ENCODE measurements around the gene CRYGA.

Gene CRYGA, protein sequence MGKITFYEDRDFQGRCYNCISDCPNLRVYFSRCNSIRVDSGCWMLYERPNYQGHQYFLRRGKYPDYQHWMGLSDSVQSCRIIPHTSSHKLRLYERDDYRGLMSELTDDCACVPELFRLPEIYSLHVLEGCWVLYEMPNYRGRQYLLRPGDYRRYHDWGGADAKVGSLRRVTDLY

DNA sequence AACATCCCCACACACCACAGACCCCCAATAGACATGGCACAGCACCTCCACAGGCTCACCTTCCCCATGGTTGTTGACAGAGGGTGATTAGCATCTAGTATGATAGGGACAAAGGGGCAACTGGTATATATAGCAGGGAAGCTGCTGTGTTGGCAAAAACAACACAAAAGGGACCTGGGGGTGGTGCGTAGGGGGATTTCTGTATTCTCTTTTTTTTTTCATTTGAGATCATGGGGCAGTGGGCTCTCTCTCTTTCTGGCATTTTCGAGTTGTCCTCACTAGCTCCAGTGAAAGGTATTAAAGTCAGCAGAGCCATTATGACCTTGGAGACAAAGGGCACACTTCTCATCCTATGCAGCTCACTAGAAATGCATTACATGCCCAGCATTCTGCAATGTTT lies at the start of gene CRYGA:
TSS of gene CRYGA (minus strand) at position 101 of the 400 bp plus-strand sequence. CDS start at position 68, 33 bp downstream.
- DNase-seq, result no peak

DNA sequence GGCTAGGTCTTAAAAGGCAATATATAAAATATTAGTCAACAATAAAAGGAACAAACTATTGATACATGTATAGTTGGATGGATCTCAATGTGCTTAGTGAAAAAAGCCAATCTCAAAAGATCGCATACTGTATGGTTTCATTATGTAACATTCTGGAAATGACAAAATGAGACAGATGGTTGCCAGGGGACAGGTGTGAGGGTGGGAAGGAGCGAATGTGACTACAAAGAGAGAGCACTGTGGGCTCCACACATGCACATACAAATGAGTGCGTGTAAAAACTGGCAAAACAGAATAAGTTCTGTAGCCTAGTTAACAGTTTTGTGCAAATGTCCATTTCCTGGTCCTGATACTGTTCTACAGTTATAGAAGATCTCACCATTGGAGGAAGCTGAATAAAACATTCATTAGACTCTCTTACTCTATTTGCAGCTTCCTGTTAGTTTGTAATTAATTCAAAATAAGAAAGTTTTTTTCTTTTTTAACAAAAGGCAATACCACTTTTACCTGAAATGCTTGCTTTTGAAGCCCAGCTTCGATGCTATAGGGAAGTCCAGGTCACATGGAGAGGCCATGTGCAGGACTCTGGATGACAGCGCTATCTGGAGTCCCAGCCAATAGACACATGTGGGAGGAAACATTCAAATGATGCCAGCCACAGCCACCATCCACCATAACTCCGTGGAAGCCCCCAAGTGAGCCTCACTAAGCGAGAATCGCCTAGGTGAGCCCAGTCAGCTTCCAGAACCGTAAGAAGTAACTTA lies 47.5 kb upstream of the CRYGA start:
- DNase-seq, result peak; percentile 57

DNA sequence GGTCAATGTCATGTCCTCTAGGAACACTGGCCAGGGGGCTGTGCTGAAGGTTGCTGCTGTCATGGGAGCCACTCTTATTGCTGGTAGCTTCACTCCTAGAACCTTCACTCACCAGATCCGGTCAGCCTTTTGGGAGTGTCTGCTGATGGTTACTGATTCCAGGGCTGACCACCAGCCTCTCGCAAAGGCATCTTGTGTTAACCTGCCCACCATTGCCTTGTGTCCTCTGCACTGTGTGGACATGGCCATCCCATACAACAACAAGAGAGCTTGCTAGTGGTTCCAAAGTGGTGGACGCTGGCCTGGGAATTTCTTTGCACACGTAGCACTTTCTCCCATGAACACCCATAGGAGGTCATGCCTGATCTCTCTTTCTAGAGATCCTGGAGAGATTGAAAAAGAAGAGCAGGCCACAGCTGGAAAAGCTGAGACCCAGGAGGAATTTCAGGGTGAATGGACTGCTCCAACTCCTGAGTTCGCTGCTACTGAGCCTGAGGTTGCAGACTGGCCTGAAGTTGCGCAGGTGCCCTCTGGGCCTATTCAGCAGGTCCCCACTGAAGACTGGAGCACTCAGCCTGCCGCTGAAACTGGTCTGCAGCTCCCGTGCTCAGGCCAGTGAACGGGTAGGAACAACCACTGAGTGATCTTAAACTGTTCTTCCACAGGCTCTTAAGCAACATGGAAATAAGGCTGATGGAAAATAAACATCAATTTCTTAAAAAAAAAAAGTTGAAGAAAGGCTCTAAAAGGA lies 45.1 kb upstream of the CRYGA start:
- DNase-seq, result no peak

DNA sequence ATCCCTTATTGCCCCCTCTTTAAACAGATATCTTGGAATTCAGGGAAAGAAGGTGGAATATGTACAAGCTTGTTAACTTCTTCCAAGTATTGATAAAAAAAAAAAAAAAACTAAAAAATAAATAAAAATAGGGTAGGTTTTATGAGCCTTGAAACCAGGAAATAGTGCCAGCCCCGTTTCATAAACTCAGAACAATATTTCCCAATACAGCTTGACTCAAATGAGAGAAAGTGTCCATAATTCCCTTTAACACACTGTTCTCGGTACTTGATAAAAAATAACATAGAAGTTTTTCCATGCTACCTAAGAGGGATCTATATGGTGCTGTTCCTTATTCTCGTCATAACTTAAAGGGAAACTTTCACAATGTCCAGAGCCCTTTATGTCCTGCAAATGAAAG lies 44.4 kb upstream of the CRYGA start:
- DNase-seq, result no peak

DNA sequence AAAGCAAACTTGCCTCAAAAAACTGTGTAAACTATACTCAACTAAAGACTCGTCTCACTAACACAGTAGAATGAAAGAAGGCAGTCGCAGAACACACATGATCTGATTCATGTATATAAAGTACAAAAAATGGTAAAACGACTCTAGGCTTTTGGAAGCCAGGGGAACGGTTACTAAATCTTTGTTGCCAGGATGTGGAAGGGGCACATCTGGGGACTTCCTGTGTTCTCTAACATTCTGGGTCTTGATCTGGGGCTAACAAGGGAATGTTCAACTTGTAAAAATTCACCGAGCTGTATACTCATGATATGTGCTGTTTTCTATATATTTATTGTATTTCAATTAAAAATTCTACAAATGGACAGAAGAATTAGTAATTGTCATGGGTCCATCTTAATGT lies 40.8 kb upstream of the CRYGA start:
- DNase-seq, result no peak

DNA sequence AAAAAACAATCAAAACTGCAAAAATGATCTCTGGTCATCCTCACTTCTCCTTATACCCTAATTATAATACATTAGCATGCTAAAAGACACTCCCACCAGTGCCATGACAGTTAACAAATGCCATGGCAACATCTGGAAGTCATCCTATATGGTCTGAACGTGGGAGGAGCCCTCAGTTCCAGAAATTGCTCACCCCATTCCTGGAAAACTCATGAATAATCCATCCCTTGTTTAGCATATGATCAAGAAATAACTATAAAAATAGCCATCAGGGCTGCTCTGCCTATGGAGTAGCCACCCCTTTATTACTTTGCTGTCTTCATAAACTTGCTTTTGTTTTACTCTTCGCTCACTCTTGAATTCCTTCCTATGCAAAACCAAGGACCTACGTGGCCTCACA lies 32.1 kb upstream of the CRYGA start:
- DNase-seq, result no peak

DNA sequence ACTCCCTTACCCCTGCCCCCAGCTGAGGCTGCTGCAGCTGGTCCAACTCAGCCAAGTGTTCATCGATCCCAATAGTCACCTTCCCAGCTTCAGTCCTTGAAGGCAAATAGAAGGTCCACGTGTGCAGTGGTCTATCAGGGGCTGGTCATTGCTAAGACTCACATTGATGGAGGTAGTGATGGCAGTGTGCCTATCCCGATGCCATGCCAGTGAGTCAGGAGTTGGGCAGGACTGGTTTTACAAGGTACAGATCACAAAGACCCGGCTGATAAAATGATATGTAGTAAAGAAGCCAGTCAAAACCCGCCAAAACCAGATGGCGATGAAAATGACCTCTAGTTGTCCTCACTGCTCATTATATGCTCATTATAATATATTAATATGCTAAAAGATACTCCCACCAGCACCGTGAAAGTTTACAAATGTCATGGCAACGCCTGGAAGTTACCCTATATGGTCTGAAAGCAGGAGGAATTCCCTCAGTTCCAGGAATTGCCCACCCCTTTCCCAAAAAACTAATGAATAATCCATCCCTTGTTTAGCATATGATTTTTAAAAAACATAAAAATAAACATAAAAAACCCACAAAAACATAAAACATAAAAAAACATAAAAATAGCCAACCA lies 29.3 kb upstream of the CRYGA start:
- no peak for DNase-seq

DNA sequence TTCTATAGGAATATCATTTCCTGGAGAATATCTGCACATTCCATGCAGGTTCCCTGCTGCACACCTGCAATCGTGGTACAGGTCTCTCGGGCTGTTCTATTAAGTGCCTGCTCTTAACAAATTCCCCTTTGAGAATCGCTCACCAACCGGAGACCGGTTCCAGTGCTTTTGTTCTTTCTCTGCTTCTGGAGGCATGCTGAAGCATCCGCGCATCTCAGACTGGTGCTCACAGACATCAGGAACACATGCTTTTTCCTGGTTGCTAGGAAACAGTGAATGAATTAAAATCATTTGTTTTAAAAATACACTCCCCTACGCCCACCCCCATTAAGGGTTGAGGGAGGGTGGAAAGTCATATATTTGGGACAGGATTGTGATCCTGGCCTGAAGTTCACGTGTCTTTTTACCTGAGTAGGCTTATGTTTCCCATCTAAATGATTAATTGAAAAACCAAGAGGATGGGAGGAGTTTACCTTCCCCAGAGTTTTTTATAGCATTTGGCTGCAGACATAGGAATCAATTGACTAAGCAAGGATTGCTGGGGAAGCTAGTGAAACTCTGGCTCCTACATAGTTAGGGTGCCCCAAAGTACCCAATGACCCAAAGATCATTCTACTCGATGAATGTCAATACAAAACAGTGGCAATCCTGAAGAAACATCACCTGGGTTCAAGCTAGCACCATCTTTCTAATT lies 26.6 kb upstream of the CRYGA start, which contains the start of gene C2orf80:
TSS of gene C2orf80 (minus strand) at position 221 of the 694 bp plus-strand sequence. CDS start 3,044 bp downstream, outside the sequence.
- no peak for DNase-seq

DNA sequence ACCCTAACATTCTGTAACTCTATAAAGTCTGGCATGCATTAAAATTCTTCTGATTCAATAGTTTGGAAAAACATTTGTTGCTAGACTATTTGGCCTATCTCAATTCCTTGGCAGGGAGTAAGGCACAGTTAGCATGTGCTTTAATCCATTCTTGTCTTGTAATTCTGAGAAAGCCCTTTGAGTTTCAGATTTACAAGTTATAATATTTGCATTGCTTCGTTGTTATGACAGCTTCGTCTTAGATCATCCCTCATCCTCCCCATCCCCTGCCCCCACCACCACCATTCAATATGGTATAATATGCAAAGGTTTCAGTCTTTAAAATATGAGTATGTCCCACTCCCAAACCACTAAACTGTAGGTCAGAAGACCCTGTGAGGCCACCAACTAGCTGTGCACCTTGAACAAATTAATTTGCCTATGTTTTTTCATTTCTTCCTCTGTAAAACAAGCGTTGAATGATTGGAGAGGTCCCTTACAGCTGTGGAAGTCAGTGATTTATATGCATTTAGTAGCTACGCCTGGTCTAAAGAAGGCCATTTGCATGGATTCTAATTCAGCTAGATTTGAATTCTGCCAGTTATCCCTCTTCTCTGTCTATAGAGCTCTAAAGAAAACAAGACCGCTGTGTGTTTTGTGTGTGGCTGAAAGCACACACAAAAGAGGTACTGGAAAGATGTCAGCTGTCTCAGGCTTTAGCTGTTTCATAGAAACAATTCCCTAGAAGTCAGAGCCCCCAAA lies 25.9 kb upstream of the CRYGA start:
- no peak for DNase-seq

DNA sequence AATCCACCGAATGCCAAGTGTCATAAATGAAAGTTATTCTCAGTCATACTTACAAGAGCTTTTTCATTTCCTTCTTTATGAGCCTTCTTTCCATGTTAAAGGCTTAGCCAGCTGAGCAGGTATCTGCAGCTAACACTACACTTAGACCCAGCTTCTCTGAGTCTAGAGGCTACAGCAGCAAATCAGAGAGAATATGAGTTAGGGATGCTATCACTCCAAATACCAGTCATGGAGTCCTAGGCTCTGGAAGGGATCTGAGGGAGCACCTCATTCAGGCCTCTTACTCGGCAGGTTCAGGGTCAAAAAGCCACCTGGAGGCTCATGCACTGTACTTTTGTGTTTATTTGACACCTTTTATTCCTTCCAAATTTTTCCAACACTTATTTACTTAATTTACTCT lies 23.5 kb upstream of the CRYGA start:
- DNase-seq, result no peak

DNA sequence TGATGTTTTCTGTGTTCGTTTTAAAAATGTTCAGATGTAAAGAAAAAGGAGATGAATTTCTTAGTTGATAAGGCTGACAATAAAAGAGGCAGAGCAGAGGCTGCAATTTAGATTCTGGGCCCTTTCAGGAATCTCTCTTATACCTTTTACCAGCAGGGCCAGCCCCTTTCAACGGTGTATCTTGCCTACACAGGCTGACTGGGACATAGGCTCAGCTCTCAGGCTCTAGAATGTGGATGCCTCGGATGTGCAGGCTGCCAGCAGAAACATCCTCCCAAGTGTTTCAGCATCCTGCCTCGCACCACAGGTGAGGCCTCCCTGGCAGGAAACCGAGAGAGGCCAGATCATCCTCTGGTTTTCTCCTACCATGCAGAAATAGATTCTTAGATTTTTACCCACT lies 23.1 kb upstream of the CRYGA start:
- no peak for DNase-seq

DNA sequence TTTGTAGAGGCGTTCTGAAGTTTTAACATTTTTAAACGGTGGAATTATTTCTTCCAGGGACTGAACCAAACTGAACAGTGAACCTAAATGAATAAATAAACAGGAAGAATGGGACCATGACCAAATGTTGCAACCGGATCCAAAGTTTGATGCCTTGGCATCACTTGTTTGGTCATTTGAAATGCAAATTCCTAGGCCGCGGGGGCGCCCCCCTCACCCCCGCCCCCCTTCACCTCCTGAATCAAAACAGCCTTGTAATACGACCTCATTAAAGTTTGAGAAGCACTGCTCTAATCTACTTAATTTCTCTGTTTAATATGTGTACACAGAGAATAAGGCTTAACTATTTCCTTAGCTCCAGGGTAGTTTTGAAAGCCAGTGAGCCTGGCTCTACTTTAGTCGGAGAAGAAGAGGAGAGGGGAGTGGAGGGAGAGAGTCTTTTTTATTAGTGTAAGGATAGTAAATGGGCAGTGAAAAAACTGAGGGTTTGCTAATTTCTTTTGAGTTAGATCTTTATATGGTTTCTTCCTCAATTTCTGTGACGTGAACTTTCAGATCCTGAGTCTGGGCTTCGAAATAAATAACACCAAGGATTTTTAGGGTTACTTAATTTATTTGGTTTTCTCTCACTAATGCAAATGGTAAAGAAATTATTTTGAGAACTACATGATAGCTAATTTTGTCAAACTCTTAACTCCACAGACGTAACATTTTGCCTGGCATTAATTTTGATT lies 20.8 kb upstream of the CRYGA start:
- no peak for DNase-seq

DNA sequence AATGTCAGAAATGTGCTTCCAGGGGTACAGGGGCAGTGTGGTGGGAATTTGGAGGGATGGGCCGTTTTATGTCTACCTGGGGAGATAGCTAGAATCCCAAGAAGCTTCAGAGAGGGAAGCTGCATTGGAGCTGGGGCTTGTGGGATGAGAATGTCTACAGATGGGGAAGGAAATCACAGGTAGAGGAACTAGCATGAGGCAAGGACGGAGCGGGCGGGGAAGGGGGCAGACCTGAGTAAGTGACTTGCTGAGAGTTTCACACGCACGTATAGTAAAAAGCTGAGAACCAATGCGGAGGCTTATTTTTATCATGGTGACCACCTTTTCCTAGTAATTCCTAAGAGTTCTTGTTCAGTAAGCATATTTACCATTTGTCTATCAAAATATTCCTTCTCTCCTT lies 20.1 kb upstream of the CRYGA start:
- no peak for DNase-seq

DNA sequence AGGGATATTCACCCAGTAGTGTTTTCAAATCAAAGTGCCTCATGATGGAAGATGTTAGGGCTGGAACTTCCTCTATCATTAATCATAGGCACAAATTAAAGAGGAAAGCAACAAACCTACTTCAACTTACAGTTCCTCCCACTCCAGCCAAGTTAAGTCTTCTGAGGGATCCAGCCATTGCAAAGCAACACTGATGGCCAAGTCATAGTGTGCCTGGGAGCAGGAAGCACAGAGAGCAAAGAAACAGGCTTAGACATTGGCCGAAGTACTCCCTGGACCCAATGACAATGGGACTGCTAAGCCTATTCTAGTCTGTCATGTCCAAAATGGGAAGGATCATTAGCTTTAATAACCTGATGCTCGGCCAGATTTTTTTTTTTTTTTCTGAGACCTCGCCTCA lies 19.4 kb upstream of the CRYGA start:
- no peak for DNase-seq

DNA sequence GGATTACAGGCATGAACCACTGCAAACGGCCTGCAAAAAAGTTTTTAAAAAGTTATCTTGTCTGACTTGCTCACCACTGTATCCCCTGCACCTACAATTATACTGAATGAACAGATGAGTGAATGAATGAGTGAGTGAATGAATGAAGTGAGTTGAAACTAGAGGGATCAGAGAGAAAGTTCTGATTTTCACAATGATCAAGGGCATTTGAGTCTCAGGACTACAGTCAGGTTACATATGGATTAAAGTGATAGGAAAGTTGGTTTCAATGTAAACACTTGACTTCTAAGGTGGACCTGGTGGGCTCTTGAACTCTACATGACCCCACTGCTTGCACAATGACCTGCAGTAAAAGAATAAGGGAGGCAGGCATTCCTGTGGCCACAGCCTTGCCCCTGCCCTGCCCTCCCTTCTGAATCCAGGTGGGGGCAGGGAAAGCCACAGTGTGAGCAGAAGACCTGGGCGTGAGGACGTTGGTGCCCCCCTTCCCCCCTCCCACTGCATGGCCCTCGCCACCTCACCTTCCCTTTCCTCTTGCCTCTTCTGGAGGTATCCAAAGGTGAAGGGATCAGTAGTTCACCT lies 15.7 kb upstream of the CRYGA start:
- no peak for DNase-seq

DNA sequence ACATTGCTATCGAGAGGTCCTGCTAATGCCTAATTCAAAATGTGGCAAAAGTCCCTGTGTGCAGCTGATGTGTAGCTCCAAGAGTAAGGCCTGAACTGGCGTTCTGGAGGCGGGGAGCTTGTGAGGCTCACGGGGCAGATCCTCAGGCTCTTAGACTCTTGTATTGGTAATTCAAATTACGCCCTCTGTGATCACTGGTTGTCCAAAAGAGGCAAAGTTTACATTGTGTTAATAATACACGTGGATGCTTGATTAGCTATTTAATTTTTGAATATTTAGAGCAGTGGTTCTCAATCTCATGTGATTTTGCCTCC lies 12.4 kb upstream of the CRYGA start:
- DNase-seq, result no peak

DNA sequence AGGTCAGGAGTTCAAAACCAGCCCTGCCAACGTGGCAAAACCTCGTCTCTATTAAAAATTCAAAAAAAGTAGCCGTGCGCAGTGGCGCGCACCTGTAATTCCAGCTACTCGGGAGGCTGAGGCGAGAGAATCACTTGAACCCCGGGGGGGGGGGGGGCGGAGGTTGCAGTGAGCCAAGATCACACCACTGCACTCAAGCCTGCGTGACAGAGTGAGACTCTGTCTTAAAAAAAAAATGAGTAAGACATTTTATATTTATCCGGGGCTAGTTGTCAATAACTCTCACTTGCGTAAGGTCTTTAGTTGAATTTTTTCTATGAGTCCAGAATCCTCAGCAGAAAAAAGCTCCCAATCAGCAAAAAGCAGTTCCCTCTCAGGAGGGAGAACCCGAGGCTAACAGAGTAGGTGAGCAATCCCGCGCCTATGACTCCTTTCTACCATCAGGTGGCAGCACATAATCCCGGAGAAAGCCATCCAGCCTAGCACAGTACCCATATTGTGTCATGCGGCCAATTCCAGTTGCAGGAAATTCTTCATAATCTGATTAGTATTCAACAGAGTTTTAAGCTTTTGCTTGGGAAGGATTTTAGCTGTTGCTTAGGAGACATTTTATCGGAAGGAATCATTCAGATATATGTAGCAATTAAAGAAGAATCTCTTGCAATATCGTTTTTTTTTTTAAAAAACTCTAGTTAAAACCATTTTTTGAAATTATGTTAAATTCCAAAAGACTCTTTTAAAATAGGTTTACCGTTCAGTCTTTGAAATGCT lies 11.9 kb upstream of the CRYGA start:
- DNase-seq, result peak; percentile 66

DNA sequence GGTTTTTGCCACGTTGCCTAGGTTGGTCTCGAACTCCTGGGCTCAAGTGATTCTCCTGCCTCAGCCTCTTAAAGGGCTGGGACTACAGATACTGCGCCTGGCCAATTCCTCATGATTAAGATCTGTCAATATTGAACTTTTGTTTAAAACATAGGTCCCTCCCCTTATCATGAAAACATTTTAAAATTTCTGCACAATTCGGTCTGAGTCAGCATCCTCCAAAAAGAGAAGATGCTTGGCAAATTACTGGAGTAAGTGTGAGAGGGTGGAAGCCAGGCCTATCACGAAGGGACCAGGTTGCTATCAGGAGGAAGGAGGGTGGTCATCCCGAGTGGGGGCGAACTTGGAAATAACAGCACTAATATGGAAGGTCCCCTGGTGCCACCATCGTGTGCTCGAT lies 10.8 kb upstream of the CRYGA start:
- DNase-seq, result no peak

DNA sequence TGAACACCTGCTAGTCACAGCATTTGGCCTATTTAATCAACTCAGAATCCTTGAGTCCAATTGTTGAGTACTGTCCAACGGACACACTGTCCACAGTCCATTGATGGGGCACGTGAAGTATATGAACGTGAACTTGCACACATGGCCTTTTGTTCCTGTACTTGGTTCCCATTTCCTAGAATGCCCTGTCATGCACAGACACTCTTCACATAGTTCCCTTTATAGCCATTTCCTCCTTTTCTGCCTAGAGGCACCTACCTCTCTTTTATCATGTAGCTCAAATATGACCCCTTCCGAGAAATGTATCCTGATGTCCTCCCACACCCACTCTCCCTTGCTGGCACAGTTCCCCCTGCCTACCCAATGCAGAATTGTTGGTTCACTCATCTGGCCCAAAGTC lies 8.7 kb upstream of the CRYGA start:
- no peak for DNase-seq
